NCI-H2196 (cell line): ENCODE data around the gene MAGEA6.
"Not testable (repeated sequence)": the region's sequence is repeated elsewhere in the genome, so short reads cannot be mapped to it uniquely, and the experiment has no call there.

Source experiments
- DNase-seq: peaks from one replicate; lab custom pipeline; 2025; ENCODE audit not compliant: unreplicated experiment; lab: John Stamatoyannopoulos, UW

The MAGEA6 gene

GRCh38 chrX:152769549-152770289, at the start of gene MAGEA6:
Gene MAGEA6 (minus strand): TSS chrX:152769689. CDS start chrX:152767650, 2,039 bp downstream.
- DNase-seq, result not testable (repeated sequence)

DNA sequence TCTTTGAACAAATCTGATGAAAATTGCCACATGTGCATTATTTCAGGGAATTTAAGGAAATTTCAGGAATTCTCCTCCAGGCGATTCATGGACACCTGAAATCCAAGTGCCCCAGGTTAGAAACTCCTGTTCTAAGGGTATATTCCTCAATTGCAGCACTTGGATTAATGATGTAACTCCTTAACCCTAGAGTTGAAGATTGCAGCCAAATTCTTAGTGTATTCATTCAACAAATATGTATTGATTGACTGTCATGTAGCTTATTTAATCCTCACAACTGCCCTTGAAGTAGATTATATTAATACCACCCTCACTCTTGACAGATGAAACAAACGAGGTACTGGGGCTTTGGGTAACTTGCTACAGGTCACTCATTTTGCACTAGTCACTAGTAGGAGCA, 49.8 kb upstream of the MAGEA6 start:
- no peak for DNase-seq

DNA sequence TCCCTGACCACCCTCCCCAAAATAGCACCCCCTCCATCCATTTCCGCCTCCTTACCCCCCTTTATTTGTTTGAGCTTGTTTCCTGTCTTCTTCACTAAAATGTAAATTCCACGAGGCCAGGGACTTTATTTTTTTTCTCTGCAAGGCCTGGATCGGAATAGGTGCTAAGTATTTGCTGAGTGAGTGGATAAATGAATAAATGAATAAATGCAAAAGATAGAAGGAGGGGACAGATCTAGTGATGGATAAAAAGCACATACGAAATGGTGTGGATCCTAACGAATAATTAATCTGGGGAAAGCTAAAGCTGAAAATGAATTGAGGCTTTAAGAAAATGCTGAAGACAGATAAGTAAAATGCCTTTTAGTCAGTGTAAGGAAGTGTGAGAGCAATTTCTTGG, 48.9 kb upstream of the MAGEA6 start:
- DNase-seq, result no peak

GRCh38 chrX:152817078-152817764, 47.7 kb upstream of the MAGEA6 start:
- no peak for DNase-seq

GRCh38 chrX:152814048-152814447, 44.6 kb upstream of the MAGEA6 start:
- no peak for DNase-seq

DNA sequence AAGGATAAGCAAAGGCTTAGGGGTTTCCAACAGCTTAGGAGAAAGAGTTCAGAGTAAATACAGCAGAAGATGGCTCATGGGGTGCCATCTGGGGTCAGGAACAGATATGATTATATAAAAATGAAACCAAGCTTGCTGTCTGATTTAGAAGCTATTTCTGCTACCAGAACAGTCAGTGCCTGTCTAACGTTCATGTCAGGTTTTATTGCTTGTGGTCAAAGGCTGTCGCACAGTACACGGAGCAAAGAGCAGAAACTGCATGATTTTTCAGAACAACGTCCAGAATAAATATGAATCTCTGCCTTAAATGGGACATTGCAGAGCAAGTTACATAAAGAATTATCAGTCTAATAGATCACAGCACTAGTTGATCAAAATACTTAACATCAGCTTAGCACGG, 43.7 kb upstream of the MAGEA6 start:
- no peak for DNase-seq

DNA sequence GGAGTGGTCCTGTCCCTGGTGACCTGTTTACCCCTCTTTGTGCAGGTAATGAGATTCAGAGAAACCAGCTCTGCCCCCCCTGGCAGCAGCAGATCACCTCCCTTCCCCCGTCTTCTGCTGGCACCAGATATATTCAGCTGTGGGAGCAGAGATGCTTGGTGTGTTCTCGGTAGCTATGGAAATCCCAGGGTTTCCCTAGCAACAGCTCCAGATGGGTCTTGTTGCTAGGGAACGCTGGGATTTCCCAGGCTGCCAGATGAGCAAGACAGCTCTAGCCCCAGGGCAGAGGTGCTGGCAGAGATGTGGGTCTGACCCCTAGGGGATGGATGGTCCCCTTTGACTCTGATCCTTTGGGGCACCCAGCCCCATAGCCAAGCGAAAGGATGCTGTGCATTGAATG, 40.9 kb upstream of the MAGEA6 start:
- no peak for DNase-seq

DNA sequence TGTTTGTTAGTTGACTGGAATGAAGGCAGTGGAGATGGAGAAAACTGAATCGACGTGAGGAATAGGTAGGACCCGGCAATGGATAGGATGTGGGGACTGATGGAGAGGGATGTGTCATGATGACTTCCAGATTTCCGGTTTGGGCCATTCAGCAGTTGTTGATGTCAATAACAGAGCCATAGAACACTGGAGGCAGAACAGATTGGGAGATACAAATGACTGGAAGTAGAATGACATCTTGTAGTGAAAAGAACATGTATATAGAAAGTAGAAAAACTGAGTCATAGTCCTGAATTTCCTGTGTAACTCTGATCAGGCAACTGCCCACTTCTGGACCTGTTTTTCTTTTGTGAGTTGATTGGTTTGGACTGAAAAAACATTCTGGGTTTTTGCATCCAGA, 36.5 kb upstream of the MAGEA6 start:
- DNase-seq, result no peak

- DNase-seq, result no peak
These were observed 29.5 kb upstream of the MAGEA6 start for GRCh38 chrX:152798945-152799344.

DNA sequence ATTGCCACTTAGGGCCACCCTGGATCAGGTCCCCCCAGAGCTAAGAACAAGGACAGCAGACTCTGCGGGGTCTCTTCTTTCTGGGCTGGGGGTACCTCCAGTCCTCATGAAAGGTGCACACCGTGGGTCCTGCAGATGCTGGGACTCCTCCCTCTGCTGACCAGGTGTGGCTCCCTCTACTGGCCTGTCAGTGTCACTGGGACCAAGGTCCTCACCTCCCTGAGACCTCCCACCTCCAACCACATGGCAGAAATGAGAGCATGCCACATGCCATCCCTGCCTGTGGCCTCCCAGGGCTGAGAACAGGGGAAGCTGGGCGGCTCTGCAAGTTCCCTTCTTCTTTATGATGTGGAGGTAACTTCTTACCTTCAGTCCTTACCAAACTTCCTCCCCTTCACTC, 17.6 kb upstream of the MAGEA6 start:
- not testable (repeated sequence) for DNase-seq

- not testable (repeated sequence) for DNase-seq
These were observed 2.9 kb downstream of the MAGEA6 start for GRCh38 chrX:152766562-152766961.

DNA sequence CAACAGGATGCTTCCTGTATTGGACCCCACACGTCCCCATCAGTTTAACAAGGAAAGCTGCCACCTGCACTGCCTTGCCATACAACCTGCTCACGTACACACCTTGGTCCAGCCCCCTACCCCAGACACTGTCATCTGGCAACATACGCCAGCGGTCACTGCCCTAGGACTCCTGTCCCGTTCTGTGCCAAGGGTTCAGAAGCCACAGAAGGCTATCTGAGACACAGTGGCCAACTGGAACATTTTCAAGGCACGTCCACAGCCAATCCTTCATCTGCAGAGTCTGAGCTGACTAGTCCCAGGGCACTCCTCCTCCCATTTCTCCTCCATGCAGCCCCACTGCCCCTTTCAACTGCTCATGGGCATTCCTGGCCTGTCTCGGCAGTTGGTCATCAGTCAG, 7.9 kb downstream of the MAGEA6 start:
- not testable (repeated sequence) for DNase-seq

DNA sequence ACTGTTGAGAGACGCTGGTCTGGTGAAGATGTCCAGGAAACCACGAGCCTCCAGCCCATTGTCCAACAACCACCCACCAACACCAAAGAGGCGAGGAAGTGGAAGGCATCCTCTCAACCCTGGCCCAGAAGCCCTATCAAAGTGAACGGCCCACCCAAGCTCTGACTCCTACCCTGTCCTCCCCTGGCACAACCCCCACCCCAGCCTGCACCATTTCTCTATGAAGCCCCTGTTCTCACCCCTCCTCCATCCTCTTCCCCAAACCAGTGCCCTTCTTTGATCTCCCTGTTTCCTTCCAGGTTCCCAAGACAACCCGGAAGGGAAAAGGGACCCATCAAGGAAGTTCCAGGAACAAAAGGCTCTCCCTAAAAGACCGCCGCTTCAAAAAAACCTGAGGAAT, 9.9 kb downstream of the MAGEA6 start:
- DNase-seq, result not testable (repeated sequence)

- not testable (repeated sequence) for DNase-seq
These were observed 10.6 kb downstream of the MAGEA6 start, which contains the start of gene CSAG3 for GRCh38 chrX:152758918-152759317. Gene CSAG3 (plus strand): TSS chrX:152759218.

- not testable (repeated sequence) for DNase-seq
These were observed 14.6 kb downstream of the MAGEA6 start for GRCh38 chrX:152754871-152755270.

DNA sequence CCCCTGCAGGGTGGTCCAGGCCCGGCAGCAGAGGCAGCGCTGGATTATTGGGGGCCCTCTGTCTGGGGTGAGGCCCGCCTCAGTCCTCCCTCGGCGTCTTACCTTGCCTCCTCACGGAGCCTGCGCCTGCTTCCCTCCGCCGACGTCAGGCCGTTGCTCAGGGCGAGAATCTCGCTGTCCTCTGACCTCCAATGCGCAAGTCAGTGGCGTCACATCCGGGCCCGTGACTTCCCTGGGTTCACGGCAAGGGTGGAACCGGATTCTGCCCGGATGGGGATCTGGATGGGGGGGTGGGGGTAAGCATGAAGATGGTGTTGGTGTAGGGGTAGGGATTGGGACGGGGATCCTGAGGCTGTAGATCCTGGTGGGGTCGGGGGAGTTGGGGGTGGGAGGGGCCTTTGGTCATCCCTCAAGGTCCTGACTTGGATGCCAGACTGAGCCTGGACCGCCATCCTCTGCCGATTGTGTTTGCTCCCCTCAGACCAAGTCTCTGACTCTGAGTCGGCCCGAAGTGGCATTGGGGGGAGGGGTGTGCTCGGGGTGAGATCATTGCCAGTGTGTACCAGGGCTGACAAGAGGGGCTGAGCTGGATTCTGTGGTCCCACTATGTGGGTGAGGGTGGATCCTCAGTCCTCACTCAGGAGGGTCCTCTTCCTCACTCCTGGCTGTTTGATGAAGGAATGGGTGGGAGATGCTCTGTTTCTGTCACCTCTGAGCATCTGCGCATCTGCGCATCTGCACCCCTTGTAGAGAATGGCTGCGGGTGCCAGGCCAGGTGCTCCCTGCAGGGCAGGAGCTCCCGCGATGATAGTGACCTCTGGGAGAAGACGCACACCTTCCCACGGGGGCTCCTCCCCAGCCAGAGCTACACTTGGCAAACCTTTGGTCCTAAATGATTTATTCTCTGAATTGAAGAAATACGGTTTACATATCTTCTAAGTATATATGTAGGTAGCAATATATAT, 15.5 kb downstream of the MAGEA6 start, which contains the start of gene MAGEA2:
MAGEA2 (minus strand) TSS at position 157 of the 965 bp plus-strand sequence. CDS start 2,479 bp downstream, outside the sequence.
- DNase-seq, result not testable (repeated sequence)

- DNase-seq, result no peak
These were observed 30.9 kb downstream of the MAGEA6 start for GRCh38 chrX:152738560-152738959.

DNA sequence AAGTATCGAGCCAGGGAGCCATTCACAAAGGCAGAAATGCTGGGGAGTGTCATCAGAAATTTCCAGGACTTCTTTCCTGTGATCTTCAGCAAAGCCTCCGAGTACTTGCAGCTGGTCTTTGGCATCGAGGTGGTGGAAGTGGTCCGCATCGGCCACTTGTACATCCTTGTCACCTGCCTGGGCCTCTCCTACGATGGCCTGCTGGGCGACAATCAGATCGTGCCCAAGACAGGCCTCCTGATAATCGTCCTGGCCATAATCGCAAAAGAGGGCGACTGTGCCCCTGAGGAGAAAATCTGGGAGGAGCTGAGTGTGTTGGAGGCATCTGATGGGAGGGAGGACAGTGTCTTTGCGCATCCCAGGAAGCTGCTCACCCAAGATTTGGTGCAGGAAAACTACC, 33.0 kb downstream of the MAGEA6 start:
- DNase-seq, result not testable (repeated sequence)

DNA sequence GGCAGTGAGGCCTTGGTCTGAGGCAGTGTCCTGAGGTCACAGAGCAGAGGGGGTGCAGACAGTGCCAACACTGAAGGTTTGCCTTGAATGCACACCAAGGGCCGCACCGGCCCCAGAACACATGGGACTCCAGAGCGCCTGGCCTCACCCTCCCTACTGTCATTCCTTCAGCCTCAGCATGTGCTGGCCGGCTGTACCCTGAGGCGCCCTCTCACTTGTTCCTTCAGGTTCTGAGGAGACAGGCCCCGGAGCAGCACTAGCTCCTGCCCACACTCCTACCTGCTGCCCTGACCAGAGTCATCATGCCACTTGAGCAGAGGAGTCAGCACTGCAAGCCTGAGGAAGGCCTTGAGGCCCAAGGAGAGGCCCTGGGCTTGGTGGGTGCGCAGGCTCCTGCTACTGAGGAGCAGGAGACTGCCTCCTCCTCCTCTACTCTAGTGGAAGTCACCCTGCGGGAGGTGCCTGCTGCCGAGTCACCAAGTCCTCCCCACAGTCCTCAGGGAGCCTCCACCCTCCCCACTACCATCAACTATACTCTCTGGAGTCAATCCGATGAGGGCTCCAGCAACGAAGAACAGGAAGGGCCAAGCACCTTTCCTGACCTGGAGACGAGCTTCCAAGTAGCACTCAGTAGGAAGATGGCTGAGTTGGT, 33.5 kb downstream of the MAGEA6 start:
- no peak for DNase-seq

DNA sequence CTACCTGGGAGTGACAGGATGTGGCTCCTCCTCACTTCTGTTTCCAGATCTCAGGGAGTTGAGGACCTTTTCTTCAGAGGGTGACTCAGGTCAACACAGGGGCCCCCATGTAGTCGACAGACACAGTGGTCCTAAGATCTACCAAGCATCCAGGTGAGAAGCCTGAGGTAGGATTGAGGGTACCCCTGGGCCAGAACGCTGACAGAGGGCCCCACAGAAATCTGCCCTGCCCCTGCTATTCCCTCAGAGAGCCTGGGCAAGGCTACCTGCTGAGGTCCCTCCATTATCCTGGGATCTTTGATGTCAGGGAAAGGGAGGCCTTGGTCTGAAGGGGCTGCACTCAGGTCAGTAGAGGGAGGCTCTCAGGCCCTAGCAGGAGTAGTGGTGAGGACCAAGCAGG, 34.4 kb downstream of the MAGEA6 start:
- DNase-seq, result no peak
